ENCODE data around the gene ICAM2.
"Not testable (repeated sequence)": the region's sequence is repeated elsewhere in the genome, so short reads cannot be mapped to it uniquely, and the experiment has no call there.

ICAM2 gene

DNA sequence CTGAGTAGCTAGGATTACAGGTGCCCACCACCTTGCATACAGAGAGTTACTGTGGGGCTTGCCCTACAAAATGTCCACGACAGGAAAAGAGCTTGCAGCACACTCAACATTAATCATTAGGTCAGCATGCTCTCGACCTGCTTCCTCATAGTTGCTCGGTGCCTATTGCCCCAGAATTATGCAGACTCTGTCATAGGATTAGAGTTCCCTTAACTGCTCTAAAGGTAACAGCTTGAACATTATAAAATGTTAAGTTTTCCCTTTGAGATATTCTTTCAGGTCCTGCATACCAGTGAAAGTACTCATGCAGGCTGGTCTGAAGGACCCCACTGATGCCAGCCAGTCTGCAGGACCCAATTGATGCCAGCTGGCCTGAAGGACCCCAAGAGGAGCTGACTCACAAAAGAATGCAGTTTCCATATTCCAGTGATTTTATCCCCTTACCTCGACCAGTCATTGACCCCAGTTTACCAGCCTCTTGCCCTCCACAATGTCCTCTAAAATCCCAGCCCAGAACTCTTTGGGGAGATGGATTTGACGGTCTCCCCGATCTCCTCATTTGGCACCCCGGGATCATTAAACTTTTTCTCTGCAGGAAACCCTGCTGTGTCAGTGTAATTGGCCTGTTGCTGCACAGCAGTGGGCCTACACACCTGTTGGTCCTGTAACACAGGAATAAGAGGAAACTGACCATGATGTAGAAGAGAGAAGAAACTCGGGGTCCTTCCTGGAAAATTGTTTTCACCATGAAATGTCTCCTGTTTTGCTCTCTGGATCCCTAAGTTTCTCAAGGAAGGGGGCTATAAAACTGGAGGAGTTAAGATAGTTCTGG, 10.6 kb downstream of the ICAM2 start:
- no peak for DNase-seq (ENCODE audit: low spot score)

DNA sequence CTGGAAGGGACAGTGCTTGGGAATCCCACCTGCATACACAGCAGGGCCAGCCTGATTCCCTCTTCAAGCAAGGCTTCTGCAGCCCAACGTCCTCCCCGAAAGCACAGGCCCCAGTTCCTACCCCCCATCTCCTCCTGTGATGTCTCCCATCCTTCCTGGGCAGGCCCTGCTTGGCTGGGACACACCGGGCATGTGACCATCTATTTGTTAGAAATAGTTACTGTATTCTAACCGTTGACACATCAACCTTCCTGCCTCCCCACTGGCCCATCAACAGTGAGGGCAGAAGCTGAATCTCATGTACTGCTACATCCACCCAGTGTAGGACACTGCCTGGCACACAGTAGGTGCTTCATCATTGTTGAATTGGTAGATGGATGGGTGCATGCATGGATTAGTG, 11.6 kb downstream of the ICAM2 start:
- DNase-seq (ENCODE audit: low spot score) = no peak

DNA sequence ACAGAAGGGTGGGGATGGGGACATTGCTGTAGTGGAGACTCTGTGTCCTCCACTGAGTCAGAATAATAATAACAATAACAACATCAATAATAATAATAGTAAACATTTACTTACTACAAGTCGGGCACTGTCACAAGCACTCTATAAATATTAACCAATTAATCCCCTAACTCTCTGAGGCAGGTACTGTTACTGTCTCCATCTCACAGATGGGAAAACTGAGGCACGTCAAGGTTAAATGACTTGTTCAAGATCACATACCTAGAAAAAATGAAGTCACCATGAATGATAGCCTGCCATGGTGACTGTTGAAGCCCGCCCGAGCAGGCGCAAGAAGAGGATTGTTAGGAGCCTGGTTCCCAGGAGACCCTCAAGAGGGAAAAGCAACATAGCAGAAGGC, 12.1 kb downstream of the ICAM2 start:
- no peak for DNase-seq (ENCODE audit: low spot score)

DNA sequence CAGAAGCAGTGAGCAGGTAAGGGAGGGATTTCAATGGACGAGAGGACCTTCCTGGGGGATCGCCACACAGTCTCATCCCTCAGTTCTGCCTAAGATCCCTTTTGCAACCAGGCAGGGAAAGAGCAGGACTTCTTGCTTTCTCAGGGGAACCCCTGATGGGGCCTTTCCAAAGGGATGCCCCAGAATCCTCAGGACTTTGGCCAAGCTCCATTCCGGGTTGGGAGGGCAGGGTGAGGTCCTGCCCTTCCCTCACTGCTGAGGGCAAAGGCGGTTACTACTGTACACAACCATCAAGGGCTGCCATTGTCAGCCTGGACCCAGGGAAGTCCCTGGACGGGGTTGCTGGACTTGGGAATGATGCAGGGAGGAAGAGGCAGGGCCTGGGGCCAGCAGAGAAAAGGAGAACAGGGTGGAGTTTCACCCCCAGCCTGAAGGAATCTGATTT, 12.6 kb downstream of the ICAM2 start:
- no peak for DNase-seq (ENCODE audit: low spot score)

DNA sequence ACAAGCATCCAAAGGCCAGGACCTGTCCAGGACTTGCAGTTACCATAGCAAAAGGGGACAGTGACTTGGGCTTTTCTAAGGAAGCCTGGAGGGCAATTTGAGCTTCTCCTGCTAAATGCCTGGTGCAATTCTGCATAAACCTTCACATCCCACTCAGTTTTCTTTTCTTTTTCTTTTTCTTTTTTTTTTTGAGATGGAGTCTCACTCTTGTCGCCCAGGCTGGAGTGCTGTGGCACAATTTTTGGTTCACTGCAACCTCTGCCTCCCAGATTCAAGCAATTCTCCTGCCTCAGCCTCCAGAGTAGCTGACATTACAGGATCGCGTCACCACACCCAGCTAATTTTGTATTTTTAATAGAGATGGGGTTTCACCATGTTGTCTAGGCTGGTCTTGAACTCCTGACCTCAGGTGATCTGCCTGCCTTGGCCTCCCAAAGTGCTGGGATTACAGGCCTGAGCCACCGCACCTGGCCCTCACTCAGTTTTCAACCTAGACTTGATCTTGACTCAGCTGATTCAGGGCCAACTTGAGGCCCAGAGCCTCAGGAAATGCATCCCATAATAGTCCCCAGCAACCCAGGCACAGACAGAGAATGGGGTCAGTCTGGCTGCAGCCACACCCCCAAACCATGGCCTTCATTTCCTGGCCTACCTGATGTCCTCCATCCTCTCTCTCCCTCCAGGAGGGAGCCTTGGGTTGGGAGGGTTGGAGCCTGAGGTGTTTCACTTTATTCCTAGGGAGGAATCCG, 13.2 kb downstream of the ICAM2 start:
- DNase-seq (ENCODE audit: low spot score) = not testable (repeated sequence)

DNA sequence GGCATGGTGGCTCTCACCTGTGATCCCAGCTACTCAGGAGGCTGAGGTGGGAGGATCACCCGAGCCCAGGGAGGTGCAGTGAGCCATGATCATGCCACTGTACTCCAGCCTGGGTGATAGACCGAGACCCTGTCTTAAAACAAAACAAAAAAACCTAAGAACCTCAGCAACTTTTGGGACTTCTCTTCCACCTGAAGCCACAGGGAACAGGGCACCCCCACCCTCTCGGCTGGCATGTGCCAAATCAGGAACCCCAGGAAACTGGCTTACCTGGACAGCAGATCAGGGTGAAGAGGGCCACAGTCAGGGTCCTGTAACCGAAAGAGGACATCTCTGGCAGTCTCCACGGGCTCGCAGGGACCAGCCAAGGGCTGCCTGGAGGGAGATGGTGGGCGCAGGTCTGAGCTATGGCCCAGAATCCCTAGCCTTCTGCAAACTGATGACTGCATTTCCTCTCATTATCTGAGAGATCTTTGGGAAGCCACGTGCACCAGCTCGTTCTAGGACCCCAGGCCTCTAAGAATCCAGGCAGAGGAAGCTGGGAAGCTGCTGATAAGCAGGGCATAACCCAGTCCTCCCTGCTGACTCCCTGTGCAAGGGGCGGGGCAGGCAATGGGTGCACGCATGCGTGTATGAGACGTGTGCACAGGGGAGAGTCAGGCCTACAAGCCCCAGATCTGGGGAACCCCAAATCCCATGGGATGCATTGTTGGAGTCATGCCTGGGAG, 13.9 kb downstream of the ICAM2 start:
- DNase-seq (ENCODE audit: low spot score) = peak; percentile 87

DNA sequence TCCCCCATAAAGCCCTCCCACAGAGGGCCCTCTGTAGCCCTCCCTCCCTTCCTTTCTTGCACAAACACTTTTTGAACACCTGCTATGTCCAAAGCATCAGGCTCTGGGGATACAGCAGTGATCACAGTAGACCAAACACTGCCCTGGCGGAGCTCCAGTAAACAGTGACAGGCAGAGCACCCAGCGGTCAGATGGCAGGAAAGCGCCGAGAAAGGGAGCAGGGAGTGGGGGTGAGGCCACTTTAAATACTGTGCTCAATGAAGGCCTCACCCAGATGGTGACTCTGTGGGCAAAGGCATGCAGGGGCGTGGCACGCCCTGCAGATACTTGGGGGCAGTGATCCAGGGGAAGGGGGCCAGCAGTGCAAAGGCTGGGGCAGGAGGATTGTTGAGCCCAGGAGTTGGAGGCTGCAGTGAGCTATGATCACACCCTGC, 14.7 kb downstream of the ICAM2 start:
- DNase-seq (ENCODE audit: low spot score) = peak; percentile 81

DNA sequence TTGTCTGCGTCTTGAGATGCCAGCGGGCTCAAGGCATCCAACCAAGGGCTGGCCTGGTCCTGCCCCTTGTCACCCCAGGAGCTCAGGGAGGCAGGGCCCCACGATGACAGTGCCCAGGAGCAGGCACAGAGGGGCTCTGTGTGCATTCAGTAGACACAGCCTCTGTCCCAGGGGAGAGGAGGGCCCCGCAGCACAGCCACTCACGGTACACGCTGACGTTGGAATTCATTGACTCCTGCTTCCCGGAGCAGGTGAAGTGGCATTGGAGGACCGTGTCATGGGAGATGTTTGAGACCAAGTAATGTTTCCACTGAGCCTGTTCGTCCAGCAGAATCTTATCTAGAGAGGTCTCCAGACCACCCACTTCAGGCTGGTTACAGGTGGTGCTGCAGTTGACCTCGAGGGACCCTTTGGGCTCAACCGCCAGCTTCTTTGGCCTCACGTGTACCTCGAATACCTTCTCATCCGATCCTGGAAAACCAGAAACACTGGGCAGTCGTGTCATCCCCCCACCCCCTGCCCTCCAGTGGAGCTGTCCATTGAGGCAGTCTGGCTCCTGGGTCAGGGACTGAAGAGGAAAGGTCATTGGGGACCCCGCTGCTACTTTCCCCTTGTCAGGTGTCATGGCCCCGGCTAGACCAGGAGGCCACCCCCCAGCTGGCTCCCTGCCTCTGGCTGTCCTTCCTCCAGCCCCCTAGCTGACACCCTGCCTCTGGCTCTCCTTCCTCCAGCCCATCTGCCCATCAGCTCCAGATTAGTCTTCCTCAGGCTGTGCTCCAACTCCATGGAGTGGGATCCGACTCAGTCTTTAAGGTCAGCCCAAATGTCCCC, 15.3 kb downstream of the ICAM2 start:
- DNase-seq (ENCODE audit: low spot score) = no peak

DNA sequence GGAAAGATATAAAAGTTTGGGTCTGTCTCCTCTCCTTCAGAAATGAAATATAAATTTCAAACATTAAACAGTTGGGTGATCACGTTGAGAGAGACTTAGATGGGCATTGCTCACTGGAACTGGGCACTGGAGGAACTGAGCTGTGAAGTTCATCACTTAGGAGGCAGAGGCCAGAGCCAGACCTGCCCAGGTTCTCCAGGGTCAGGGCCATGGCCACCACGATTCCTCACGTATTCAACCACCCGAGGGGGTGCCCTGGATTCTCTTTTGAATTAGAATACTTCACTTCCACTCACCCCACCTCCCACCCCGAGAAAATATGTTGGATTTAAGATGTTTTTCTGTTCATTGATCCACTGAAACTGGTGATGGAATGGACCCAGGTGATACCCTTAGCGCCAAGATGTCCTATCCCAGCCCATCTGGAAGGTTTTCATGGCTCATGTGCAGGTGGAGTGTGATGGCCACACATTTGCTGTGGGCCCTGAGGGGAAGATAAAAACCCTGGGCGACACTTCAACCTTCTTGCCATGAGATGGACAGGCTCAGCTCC, 16.1 kb downstream of the ICAM2 start:
- DNase-seq (ENCODE audit: low spot score) = no peak

DNA sequence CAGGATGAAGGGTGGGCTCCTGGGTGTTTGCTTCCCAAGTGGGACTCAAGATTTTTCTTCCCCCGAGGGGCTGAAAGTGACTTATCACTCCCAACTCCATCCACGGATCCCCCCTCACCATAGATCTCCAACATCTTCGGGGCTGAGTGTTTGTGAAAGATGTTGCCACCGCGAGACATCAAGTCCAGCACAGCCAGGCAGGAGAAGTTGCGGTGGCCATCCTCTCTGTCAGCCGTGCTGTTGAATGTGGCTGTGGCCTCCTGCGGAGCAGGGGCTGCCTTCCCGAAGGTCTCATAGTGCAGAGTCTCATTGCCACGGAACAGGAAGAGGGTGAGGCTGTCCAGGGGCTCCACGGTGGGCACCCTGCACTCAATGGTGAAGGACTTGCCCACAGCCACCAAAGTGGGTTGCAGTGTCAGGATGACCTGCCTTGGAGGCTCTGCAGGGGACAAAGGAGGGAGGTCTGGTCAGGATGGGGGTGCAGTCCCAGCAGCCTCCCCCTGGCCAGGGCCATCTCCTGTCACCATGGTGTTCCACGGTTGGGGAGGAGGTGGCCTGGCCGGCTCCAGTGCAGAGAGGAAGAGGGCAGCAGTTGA, 16.8 kb downstream of the ICAM2 start:
- DNase-seq (ENCODE audit: low spot score) = no peak

DNA sequence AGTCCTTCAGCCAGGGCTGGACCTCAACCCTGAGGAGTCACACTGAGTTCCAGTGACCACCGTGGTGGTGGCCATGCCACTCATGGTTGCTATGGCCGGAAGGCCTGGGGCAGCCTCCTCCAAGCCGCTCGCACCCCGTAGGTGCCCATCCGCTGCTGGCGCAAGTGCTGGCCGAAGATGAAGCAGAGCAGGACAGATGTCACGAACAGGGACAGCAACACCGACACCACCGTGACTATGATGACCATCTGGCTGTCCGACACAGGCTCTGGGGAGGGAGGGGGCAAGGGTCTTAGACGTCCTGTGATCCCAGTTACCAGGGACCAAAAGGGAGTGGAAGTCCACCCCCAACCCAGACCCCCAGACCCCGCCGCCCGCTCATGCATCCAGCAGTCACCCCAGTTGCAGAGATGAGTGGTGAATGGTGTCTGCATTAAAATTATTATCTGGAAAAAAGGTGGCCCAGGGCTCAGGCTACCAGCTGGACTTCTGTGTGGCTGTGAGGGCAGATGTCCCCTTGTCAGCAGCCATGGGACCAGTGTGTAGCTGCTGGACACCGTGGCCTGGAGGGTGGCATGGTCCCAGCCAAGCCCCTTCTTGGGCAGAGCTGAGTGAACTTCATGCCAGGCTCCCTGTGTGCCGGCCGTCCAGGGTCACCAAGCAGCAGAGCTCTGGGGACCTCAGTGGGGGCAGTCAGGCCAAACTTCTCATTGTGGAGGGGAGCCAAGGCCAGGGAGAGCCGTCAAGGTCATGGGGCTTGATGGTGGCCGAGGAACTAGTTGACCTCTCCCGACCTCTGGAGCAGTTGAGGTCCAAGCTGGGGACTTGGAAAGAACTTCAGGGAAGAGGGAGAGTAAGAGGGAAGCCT, 17.5 kb downstream of the ICAM2 start:
- DNase-seq (ENCODE audit: low spot score) = no peak

DNA sequence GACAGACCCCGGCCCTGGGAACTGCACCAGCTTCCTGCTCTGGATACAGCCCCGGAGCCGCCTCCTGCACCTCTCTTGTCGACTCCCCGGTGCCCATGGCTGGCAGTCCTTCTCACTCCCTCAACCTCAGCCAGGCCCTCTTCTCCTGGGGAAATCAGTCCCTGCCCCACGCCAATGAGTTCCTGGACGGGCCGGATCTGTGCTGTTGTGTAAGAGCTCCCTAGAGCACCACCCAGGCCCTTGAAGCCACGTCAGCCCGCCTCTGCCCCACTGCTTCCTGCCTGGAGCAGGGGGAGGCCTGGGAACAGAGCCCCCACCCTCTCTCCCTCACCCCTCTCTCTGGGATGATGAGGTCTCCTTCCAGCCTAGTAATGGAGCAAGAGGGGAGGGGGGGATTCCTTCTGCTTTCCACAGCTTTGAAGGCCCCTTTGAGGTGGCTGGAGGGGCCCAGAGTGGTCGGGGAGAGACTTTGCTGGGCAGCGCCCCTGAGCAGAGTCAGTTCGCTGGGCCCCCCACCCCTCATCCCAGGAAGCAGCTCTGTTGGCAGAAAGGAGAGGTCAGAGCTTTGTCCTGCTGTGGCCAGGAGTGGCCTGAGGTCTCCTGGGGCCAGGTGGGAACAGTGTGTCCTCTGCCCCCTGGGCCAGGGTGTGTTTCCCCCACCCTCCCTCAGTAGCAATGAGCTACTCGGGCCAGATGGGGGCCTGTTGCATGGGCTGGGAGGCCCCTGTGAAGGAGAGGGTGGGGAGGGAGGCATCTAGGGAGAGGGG, 18.5 kb downstream of the ICAM2 start:
- no peak for DNase-seq (ENCODE audit: low spot score)

DNA sequence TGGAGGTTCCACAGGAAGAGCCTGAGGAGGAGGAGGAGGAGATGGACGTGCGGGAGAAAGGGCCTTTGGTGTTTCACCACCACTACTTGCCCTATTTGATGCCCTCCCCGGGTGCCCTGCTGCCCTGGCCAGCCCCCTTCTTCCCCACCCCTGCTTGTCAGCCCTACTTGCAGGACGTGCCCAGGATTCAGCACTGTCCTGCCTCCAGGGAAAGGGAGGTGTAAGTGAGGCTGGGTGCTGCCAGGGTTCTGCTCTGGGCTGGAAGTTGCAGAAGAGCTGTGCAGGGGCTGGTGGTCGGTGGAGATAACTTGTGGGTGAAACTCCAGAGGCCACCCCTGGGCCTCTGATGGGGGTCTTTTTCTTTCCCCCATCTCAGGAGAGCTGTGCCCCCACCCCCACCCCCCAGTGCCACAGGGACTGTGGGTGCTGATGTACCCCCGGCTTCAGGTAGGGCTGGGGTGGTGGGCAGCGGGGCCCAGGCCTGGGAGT, 19.3 kb downstream of the ICAM2 start:
- DNase-seq (ENCODE audit: low spot score) = no peak

DNA sequence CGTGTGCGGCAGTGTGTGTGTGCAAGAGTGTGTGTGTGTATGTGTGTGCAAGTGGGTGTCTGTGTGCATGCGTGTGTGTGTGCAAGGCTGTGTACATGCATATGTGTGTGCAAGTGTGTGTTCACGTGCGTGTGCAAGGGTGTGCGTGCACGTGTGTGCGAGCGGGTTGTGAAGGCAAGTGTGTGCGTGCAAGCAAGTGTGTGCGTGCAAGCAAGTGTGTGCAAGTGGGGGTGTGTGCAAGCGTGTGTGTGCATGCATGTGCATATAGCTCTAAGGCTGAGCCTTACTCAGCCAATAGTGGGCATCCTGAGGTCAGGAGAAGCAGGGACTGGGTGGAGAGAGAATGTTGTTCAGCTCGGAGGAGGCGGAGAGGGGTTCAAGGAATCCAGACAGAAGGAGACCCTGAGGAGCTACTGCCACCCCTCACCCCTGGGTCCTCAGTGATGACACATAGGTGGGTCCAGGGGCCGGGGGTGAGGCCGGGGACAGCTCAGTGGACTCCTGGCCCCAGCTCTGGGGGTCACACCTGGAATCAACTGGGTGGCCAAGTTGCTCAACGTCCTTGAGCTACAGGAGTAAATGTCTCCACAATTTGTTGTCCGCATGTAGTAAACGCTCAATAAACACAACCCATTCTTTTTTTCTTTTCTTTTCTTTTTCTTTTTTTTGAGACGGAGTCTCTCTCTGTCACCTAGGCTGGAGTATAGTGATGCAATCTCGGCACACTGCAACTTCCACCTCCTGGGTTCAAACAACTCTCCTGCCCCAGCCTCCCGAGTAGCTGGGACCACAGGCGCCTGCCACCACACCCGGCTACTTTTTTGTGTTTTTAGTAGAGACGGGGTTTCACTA, 20.5 kb downstream of the ICAM2 start:
- no peak for DNase-seq (ENCODE audit: low spot score)

DNA sequence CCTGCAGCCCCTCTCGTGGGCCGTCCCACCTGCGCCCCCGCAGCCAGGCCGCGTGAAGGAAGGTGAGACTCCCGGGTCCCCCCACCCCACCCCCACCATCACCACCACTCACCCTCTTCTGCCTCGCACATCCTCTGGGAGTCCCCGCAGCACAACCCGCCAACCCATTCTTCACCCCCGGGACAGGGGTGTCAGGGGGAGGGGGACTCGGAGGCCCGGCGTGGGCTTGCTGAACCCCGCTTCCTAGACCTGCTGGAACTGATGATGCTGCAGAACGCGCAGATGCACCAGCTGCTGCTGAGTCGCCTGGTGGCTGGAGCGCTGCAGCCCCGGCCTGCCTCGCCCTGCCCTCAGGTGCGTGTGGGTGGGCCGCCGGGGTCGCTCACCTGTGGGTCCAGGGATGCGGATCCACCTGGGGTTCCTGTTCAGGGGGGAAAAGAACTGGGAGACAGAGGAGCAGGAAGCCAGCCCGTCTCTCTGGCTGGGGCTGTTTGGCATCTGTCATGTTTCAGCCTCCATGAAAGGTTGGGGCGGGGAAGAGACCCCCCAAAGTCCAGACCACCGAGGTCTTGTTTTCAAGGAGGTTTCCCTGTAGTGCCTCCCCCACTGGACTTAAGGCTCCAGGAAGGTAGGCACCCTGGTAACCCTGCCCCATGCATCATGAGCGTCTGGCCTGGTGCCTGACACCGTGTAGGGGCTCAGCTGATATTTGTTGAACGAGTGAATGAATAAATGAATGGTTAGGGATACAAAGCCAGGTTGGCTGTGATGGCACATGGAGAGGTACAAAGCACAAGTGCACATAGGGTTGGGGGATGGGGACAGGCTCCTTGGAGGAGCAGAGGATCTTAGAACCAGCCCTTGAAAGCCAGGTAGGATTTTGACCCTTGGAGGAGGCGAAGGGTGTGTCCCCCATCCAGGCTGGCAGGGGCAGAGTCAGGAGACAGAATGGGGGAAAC, 21.4 kb downstream of the ICAM2 start:
- no peak for DNase-seq (ENCODE audit: low spot score)

DNA sequence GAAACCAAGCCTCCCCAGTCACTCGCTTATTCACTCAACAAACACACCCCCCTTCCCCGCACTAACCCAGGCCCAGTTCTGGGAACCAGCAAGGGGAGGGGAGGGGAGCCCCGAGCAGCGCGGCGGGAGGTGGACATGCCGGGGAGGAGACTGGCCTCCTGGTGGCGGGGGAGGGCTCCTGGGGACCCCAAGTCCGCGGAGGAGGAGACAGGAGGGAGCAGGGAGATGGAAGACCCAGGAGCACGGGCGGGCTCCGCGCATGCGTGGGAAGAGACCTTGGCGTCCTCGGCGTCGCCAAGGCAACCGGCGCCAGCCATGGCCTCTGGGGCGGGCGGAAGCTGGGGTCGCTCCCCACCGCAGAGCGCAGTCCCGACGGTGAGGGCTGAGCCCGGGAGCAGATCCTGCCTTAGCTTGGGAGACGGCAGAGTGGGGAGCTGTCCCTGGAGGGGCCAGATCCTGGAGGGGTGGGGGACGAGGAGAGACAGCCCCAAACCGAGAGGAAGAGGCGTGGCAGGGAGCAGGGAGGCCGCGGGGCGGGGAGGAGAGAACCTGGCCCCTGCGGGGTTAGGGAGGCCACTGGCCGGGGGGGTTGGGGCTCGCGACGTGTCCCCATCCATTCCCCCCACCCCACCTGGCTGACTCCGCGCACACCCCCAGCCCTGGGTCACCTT, 22.2 kb downstream of the ICAM2 start, which contains the start of gene PRR29:
Gene PRR29 (plus strand): TSS at position 302 of the 671 bp plus-strand sequence. CDS start 14 bp downstream, at position 316.
- no peak for DNase-seq (ENCODE audit: low spot score)
